ENCODE measurements around the gene OR10H1.

The OR10H1 gene

GRCh38 chr19:15864824-15865223 lies 49.4 kb upstream of the OR10H1 start:
- ChIA-PET CTCF (interaction anchor here (0.5 to 0.8 kb wide), 3 partner anchors 517 to 716 kb away, joined by 3 to 4 read pairs (median 4); no protein-coding TSS in a partner anchor), POLR2A (no interaction called here)
- H3K4me3 ChIP-seq (ENCODE audit: low read depth, low read length): no peak overlapping the region

More at GRCh38 chr19:15864824-15865223, 49.4 kb upstream of the OR10H1 start:
- no peaks in the 10 kb centered on the region for H3K4me1 ChIP-seq (ENCODE audit: control insufficient read depth, insufficient read depth, low read length)
- no peak for TF ChIP-seq ZBTB11 (tag by site-specific recombination; conservative IDR thresholded peaks at IDR 0.05; ENCODE audit: low read depth)
- no peak for TF ChIP-seq HOXC10 (CRISPR knock-in tag; IDR thresholded peaks at IDR 0.05)
- TF ChIP-seq ZNF645 (tag by site-specific recombination; IDR thresholded peaks at IDR 0.05): no peak
- TF ChIP-seq KLF16 (tag by site-specific recombination; IDR thresholded peaks at IDR 0.05): no peak
- no peak for TF ChIP-seq ZNF521 (tag by site-specific recombination; IDR thresholded peaks at IDR 0.05)
- no peak for TF ChIP-seq ZSCAN16 (tag by site-specific recombination; IDR thresholded peaks at IDR 0.05)
- no peak for TF ChIP-seq ZNF473 (tag by site-specific recombination; IDR thresholded peaks at IDR 0.05)
- TF ChIP-seq ZNF518A (tag by site-specific recombination; conservative IDR thresholded peaks at IDR 0.05; ENCODE audit: low read depth): no peak
- H3K9me3 ChIP-seq (ENCODE audit: control insufficient read depth, insufficient read depth, low read depth, low read length): no peaks in the 10 kb centered on the region
- no peaks in the 10 kb centered on the region for H3K36me3 ChIP-seq (ENCODE audit: control insufficient read depth in 2 of 2, insufficient read depth in 1 of 2, low read length in 2 of 2)
- H3K27ac ChIP-seq (ENCODE audit: extremely low read depth, low read depth, low read length): no peak overlapping the region
